DND-41 (cell line): Measurements from ENCODE around the gene PSEN2.

Source experiments
- ATAC-seq: fragments of 200-7000 bp; cut with Tn5 transposase; 3 replicates; pipeline ENCODE4 v1.9.1; 2021; ENCODE audit warnings: low read depth; ENCODE audit not compliant: insufficient read depth
- DNase-seq: peaks from one replicate; pipeline ENCODE4 v3.0.0-alpha.2; 2020
- H2AFZ ChIP-seq: 2 replicates; pipeline ENCODE4 v1.6.0; 2012; ENCODE audit warnings: low read depth, low read length
- H3K27ac ChIP-seq: 2 replicates; pipeline ENCODE4 v1.5.1; 2012; ENCODE audit warnings: low read length, inconsistent platforms
- H3K27me3 ChIP-seq: fragments of 200-600 bp; sonication (generic); 2 replicates; pipeline ENCODE4 v1.6.0; 2012; ENCODE audit warnings: low read length, mild to moderate bottlenecking, inconsistent platforms; ENCODE audit not compliant: insufficient read depth, poor library complexity
- H3K36me3 ChIP-seq: 2 replicates; pipeline ENCODE4 v1.5.1; 2012; ENCODE audit warnings: low read length, inconsistent platforms; ENCODE audit not compliant: insufficient read depth
- H3K4me1 ChIP-seq: 2 replicates; pipeline ENCODE4 v1.5.1; 2012; ENCODE audit warnings: mild to moderate bottlenecking, low read length; ENCODE audit not compliant: insufficient read depth
- H3K4me2 ChIP-seq: 2 replicates; pipeline ENCODE4 v1.6.0; 2012; ENCODE audit warnings: mild to moderate bottlenecking, moderate library complexity, low read length, inconsistent platforms; ENCODE audit not compliant: insufficient read depth
- H3K4me3 ChIP-seq, 2 experiments: fragments of 200-600 bp in 1 of 2; shearing (Covaris generic) in 1 of 2; 2 replicates each; pipeline ENCODE4 v1.5.1; 2012 to 2016; ENCODE audit warnings: inconsistent platforms in 2 of 2, low read length in 2 of 2, mild to moderate bottlenecking in 2 of 2, low read depth in 1 of 2, moderate library complexity in 1 of 2
- H3K79me2 ChIP-seq: 2 replicates; pipeline ENCODE4 v1.6.0; 2012; ENCODE audit warnings: low read length, inconsistent platforms; ENCODE audit not compliant: insufficient read depth
- H3K9ac ChIP-seq: 2 replicates; pipeline ENCODE4 v1.6.0; 2012; ENCODE audit warnings: low read depth, mild to moderate bottlenecking, inconsistent platforms, low read length, moderate library complexity
- H3K9me3 ChIP-seq: 2 replicates; pipeline ENCODE4 v1.5.1; 2012; ENCODE audit warnings: low read length, moderate library complexity, mild to moderate bottlenecking, inconsistent platforms; ENCODE audit not compliant: insufficient read depth, severe bottlenecking
- H4K20me1 ChIP-seq: 2 replicates; pipeline ENCODE4 v1.6.0; 2012; ENCODE audit warnings: low read length; ENCODE audit not compliant: insufficient read depth
- CTCF ChIP-seq: IDR thresholded peaks from 2 replicates; pipeline ENCODE4 v1.5.1; 2012; ENCODE audit warnings: borderline replicate concordance, low read length, moderate library complexity, mild to moderate bottlenecking; ENCODE audit not compliant: poor library complexity, severe bottlenecking; ENCODE audit errors: extremely low read depth
- EZH2 ChIP-seq: IDR thresholded peaks from 3 replicates; pipeline ENCODE4 v1.6.1; 2012; ENCODE audit warnings: borderline replicate concordance, low read depth, mild to moderate bottlenecking, moderate library complexity, low read length, inconsistent platforms; ENCODE audit not compliant: severe bottlenecking

PSEN2 gene

DNA sequence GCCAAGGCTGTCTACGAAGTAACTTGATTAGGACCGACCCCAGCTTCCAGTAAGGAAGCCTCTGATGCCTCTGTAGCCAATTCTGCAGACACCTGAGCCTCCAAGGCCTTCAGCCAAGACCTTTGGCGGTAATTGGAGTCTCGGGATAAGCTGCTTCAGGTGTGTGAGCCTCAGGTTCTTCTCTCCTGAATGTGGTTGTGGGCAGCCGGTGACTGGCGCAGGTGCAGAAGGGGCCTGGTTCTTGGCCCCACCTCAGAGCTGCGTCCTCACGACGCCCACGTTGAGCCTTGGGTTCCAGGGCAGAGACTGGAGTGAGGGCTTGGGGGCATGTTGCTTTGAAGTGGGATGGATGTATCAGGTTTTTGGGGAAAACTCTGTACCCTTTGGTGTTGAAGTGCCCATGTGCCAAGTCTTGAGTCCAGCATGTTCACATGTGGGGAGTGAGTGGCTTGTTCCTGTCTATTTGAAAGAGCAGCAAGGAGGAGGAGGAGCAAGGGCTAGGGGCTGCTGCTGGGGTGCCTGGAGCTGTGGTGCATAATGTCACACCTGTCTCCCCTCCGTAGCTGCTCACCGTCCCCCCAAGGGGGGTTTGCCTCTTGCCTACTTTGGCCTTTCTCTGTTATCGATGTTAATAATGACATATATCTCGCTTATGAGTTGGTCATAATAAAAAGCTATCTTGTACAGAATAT lies 1.4 kb downstream of the PSEN2 start:
- Histone ChIP-seq H3K27ac (no peak overlapping the region), H3K79me2 (no peaks in the 10 kb centered on the region), H3K9me3 (no peaks in the 10 kb centered on the region), H3K4me1 (no peaks in the 10 kb centered on the region), H2AFZ (no peak overlapping the region), H3K27me3 (peaks cover 25% of the 10 kb centered on the region), H3K4me3 (no peak overlapping the region), H3K9ac (no peak overlapping the region), H4K20me1 (no peaks in the 10 kb centered on the region; the same call in 1 of the 2 replicates), H3K36me3 (no peaks in the 10 kb centered on the region), H3K4me2 (no peak overlapping the region)
- DNase-seq (no peak), ATAC-seq (no peak)
- TF ChIP-seq CTCF: no peak
- no peak for TF ChIP-seq EZH2

DNA sequence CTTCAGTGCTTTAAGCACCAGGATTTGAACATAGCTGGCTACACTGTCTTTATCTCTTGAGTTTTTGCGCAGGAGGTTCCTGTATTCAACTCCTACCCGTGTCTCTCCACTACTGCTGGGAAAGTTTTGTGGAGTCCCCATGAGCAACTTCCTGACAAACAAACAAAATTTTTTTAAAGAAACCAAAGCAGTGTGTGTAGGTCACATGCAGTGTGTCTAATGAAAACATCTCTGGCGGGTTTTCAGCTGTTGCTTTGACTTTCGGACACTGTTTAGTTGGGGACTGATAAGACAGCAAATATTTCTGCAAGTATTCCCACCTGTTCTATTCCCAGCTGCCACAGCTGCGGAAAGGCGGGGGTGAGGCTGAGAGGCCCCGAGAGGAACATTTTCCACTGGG lies 2.0 kb downstream of the PSEN2 start:
- no peak overlapping the region for H2AFZ ChIP-seq
- ATAC-seq (no peak), DNase-seq (no peak)
- H3K4me2 ChIP-seq: no peak overlapping the region
- H4K20me1 ChIP-seq: no peaks in the 10 kb centered on the region; the same call in 1 of the 2 replicates
- no peaks in the 10 kb centered on the region for H3K36me3 ChIP-seq
- no peaks in the 10 kb centered on the region for H3K9me3 ChIP-seq
- no peaks in the 10 kb centered on the region for H3K79me2 ChIP-seq
- peaks cover 26% of the 10 kb centered on the region for H3K27me3 ChIP-seq
- no peak overlapping the region for H3K27ac ChIP-seq
- TF ChIP-seq EZH2 (no peak), CTCF (no peak)
- no peaks in the 10 kb centered on the region for H3K4me1 ChIP-seq
- H3K9ac ChIP-seq: no peak overlapping the region
- no peak overlapping the region for H3K4me3 ChIP-seq

- Histone ChIP-seq H3K4me3 (no peak overlapping the region), H2AFZ (no peak overlapping the region), H3K27ac (no peak overlapping the region), H3K36me3 (no peaks in the 10 kb centered on the region), H3K4me2 (no peak overlapping the region), H3K79me2 (no peaks in the 10 kb centered on the region), H3K4me1 (no peaks in the 10 kb centered on the region), H4K20me1 (no peaks in the 10 kb centered on the region; the same call in 1 of the 2 replicates), H3K9me3 (no peaks in the 10 kb centered on the region), H3K9ac (no peak overlapping the region), H3K27me3 (peaks cover 25% of the 10 kb centered on the region)
- no peak for ATAC-seq
- no peak for DNase-seq
- TF ChIP-seq CTCF (no peak), EZH2 (no peak)
Measured at GRCh38 chr1:226873771-226874578, 3.6 kb downstream of the PSEN2 start.
